ENCODE results near the gene HSD17B2. TPM values are rescaled to one million over a fixed set of nuclear protein-coding genes. Genes with fewer than 3 reads are reported as not detected.

Gene HSD17B2
- total RNA-seq (10 to 100 TPM in 5 of 6 donors, 1 to 10 TPM in 1; 8.0 to 66.9 (median 14.3) TPM), polyA plus RNA-seq (10 to 100 TPM; 33.1 to 34.4 TPM)

- Histone ChIP-seq H3K9me3 (no peaks in the 10 kb centered on the region), H3K27me3 (no peaks in the 10 kb centered on the region), H3K36me3 (no peaks in the 10 kb centered on the region), H3K4me3 (peak within 1 kb of the TSS in 2 of 4 donors; percentile 31 to 32), H3K27ac (peak within 1 kb of the TSS in 3 of 4 donors; percentile 39 to 65 (median 46)), H3K4me1 (peaks cover 0 to 5% (median 4%) of the 10 kb centered on the region in 3 donors)
- WGBS, 2 donors: 50 to 53% methylated on average over 6 of the region's 6 CpGs
- no peak for TF ChIP-seq CTCF (IDR thresholded peaks at IDR 0.05)
- peak in 3 of 4 donors; percentile 71 to 81 (median 78) for ATAC-seq
- FAIRE-seq: no peak
- no peak for DNase-seq
- intact Hi-C loops (cut with DNase I): no loop called here
Observed at GRCh38 chr16:82034981-82035612, at the start of gene HSD17B2. Gene HSD17B2 (plus strand): TSS chr16:82035253. CDS start chr16:82035425, 172 bp downstream.

- H3K4me1 ChIP-seq: no peaks in the 10 kb centered on the region
- intact Hi-C loops (cut with DNase I): no loop called here
- WGBS, 2 donors: 83 to 89% methylated on average over 8 of the region's 8 CpGs
- DNase-seq (no peak), FAIRE-seq (no peak), ATAC-seq (no peak)
- no peak overlapping the region for H3K4me3 ChIP-seq
- no peaks in the 10 kb centered on the region for H3K27me3 ChIP-seq
- H3K27ac ChIP-seq: no peak overlapping the region
- TF ChIP-seq CTCF (IDR thresholded peaks at IDR 0.05): no peak
- H3K36me3 ChIP-seq: no peaks in the 10 kb centered on the region
- H3K9me3 ChIP-seq: no peaks in the 10 kb centered on the region
Observed at GRCh38 chr16:81987121-81987520, 47.9 kb upstream of the HSD17B2 start.

- WGBS, 2 donors: 73 to 75% methylated on average over 5 of the region's 5 CpGs
- Histone ChIP-seq H3K27me3 (no peaks in the 10 kb centered on the region), H3K9me3 (no peaks in the 10 kb centered on the region), H3K4me3 (no peak overlapping the region), H3K36me3 (no peaks in the 10 kb centered on the region), H3K27ac (no peak overlapping the region), H3K4me1 (no peaks in the 10 kb centered on the region)
- intact Hi-C loops (cut with DNase I): no loop called here
- no peak for FAIRE-seq
- no peak for TF ChIP-seq CTCF (IDR thresholded peaks at IDR 0.05)
- DNase-seq: no peak
- peak in 1 of 4 donors; percentile 57 for ATAC-seq
Observed at GRCh38 chr16:81987706-81988105, 47.3 kb upstream of the HSD17B2 start.

GRCh38 chr16:81992859-81993258 is 42.2 kb upstream of the HSD17B2 start:
- no peak for ATAC-seq
- Histone ChIP-seq H3K27me3 (no peaks in the 10 kb centered on the region), H3K9me3 (no peaks in the 10 kb centered on the region), H3K4me3 (no peak overlapping the region), H3K27ac (no peak overlapping the region), H3K4me1 (no peaks in the 10 kb centered on the region), H3K36me3 (no peaks in the 10 kb centered on the region)
- intact Hi-C loops (cut with DNase I): no loop called here
- DNase-seq: no peak
- 65 to 66% methylated on average over 3 of the region's 3 CpGs for WGBS, 2 donors
- no peak for FAIRE-seq
- no peak for TF ChIP-seq CTCF (IDR thresholded peaks at IDR 0.05)

- Histone ChIP-seq H3K36me3 (peaks cover 0 to 12% (median under 1%) of the 10 kb centered on the region in 3 donors), H3K9me3 (no peaks in the 10 kb centered on the region), H3K4me1 (no peaks in the 10 kb centered on the region), H3K27me3 (no peaks in the 10 kb centered on the region), H3K4me3 (no peak overlapping the region), H3K27ac (no peak overlapping the region)
- intact Hi-C loops (cut with DNase I): no loop called here
- DNase-seq: no peak
- WGBS, 2 donors: 87 to 92% methylated on average over 5 of the region's 5 CpGs
- ATAC-seq: no peak
- no peak for TF ChIP-seq CTCF (IDR thresholded peaks at IDR 0.05)
- no peak for FAIRE-seq
Observed at GRCh38 chr16:81994485-81994884, 40.6 kb upstream of the HSD17B2 start.
